H9 (cell line): ENCODE measurements around the gene RSAD1. TPM values are rescaled to one million over a fixed set of nuclear protein-coding genes. Genes with fewer than 3 reads are reported as not detected.

Experiments
- DNase-seq: peaks from one replicate; pipeline ENCODE4 v3.0.0-alpha.2; 2017
- H2AFZ ChIP-seq: one replicate; pipeline ENCODE4 v1.6.1; 2013; ENCODE audit warnings: mild to moderate bottlenecking, low read length, control low read depth, moderate library complexity
- H2AK5ac ChIP-seq: 2 replicates; pipeline ENCODE4 v1.6.1; 2013; ENCODE audit warnings: low read length, control low read depth, mixed read lengths; ENCODE audit not compliant: insufficient read length
- H2BK120ac ChIP-seq: one replicate; pipeline ENCODE4 v1.6.1; 2013; ENCODE audit warnings: low read depth, mild to moderate bottlenecking, low read length, control low read depth, inconsistent platforms; ENCODE audit not compliant: poor library complexity, severe bottlenecking
- H2BK12ac ChIP-seq: 2 replicates; pipeline ENCODE4 v1.6.1; 2013; ENCODE audit warnings: low read length, control low read depth, mixed read lengths, low read depth; ENCODE audit not compliant: insufficient read length
- H2BK15ac ChIP-seq: 2 replicates; pipeline ENCODE4 v1.6.1; 2013; ENCODE audit warnings: low read depth, low read length, control low read depth
- H2BK20ac ChIP-seq: one replicate; pipeline ENCODE4 v1.6.1; 2013; ENCODE audit warnings: low read depth, mild to moderate bottlenecking, low read length, control low read depth, inconsistent platforms; ENCODE audit not compliant: poor library complexity, severe bottlenecking
- H2BK5ac ChIP-seq: 2 replicates; pipeline ENCODE4 v1.6.1; 2013; ENCODE audit warnings: low read length, control low read depth, mixed read lengths; ENCODE audit not compliant: insufficient read length
- H3K14ac ChIP-seq: 2 replicates; pipeline ENCODE4 v1.6.1; 2013; ENCODE audit warnings: low read length, control low read depth; ENCODE audit not compliant: insufficient read depth
- H3K18ac ChIP-seq: 2 replicates; pipeline ENCODE4 v1.6.1; 2013; ENCODE audit warnings: low read depth, mild to moderate bottlenecking, mixed read lengths, low read length, control low read depth; ENCODE audit not compliant: insufficient read length
- H3K23ac ChIP-seq: 2 replicates; pipeline ENCODE4 v1.6.1; 2013; ENCODE audit warnings: low read length, control low read depth, mixed read lengths, low read depth; ENCODE audit not compliant: insufficient read length
- H3K23me2 ChIP-seq: 2 replicates; pipeline ENCODE4 v1.6.1; 2013; ENCODE audit warnings: low read depth, mild to moderate bottlenecking, mixed read lengths, low read length, control low read depth; ENCODE audit not compliant: insufficient read length, poor library complexity, severe bottlenecking
- H3K27ac ChIP-seq: 2 replicates; pipeline ENCODE4 v1.5.1; 2013; ENCODE audit warnings: low read length, control low read depth, mixed read lengths, low read depth; ENCODE audit not compliant: insufficient read length
- H3K27me3 ChIP-seq: 2 replicates; pipeline ENCODE4 v1.6.1; 2013; ENCODE audit warnings: low read length, control low read depth, inconsistent platforms; ENCODE audit not compliant: insufficient read depth
- H3K4ac ChIP-seq: 2 replicates; pipeline ENCODE4 v1.6.1; 2013; ENCODE audit warnings: low read depth, mild to moderate bottlenecking, control low read depth, inconsistent platforms, low read length, moderate library complexity
- H3K4me1 ChIP-seq: 2 replicates; pipeline ENCODE4 v1.6.1; 2013; ENCODE audit warnings: low read length, control low read depth, inconsistent platforms; ENCODE audit not compliant: insufficient read depth
- H3K4me2 ChIP-seq: 2 replicates; pipeline ENCODE4 v1.6.1; 2013; ENCODE audit warnings: low read length, control low read depth, mixed read lengths; ENCODE audit not compliant: insufficient read length, insufficient read depth
- H3K56ac ChIP-seq: 2 replicates; pipeline ENCODE4 v1.6.1; 2013; ENCODE audit warnings: low read depth, mild to moderate bottlenecking, mixed read lengths, low read length, control low read depth; ENCODE audit not compliant: insufficient read length
- H3K79me1 ChIP-seq: 2 replicates; pipeline ENCODE4 v1.6.1; 2013; ENCODE audit warnings: low read depth, mild to moderate bottlenecking, moderate library complexity, low read length, control low read depth, inconsistent platforms; ENCODE audit not compliant: insufficient read depth, poor library complexity, severe bottlenecking
- H3K79me2 ChIP-seq: 2 replicates; pipeline ENCODE4 v1.6.1; 2013; ENCODE audit warnings: low read length, control low read depth, inconsistent platforms; ENCODE audit not compliant: insufficient read depth
- H3K9ac ChIP-seq: 2 replicates; pipeline ENCODE4 v1.6.1; 2013; ENCODE audit warnings: low read length, control low read depth, mixed read lengths; ENCODE audit not compliant: insufficient read length; ENCODE audit errors: extremely low read depth
- H3K9me3 ChIP-seq: one replicate; pipeline ENCODE4 v1.6.1; 2013; ENCODE audit warnings: low read depth, low read length, inconsistent platforms; ENCODE audit not compliant: control insufficient read depth
- H3T11ph ChIP-seq: one replicate; pipeline ENCODE4 v1.6.1; 2013; ENCODE audit warnings: mild to moderate bottlenecking, low read length, control low read depth, inconsistent platforms
- H4K20me1 ChIP-seq: one replicate; pipeline ENCODE4 v1.6.1; 2013; ENCODE audit not compliant: control insufficient read depth, insufficient read length, insufficient read depth
- H4K5ac ChIP-seq: 2 replicates; pipeline ENCODE4 v1.6.1; 2013; ENCODE audit warnings: low read depth, mild to moderate bottlenecking, mixed read lengths, low read length, control low read depth; ENCODE audit not compliant: insufficient read length
- H4K8ac ChIP-seq: replicated peaks from 2 replicates; pipeline ENCODE4 v1.6.1; 2013; ENCODE audit warnings: low read length, control low read depth, mixed read lengths, low read depth; ENCODE audit not compliant: insufficient read length
- H4K91ac ChIP-seq: 2 replicates; pipeline ENCODE4 v1.6.1; 2013; ENCODE audit warnings: low read depth, mild to moderate bottlenecking, moderate library complexity, mixed read lengths, low read length, control low read depth; ENCODE audit not compliant: insufficient read length
- H3K27ac Mint-ChIP-seq, 3 experiments: 2 replicates in 2 of 3; 3 replicates in 1 of 3; pipeline ENCODE4 v1.8.0; 2020 to 2021; ENCODE audit warnings: mixed read lengths in 3 of 3, mild to moderate bottlenecking in 1 of 3, moderate library complexity in 1 of 3
- H3K27me3 Mint-ChIP-seq: 2 replicates; pipeline ENCODE4 v1.8.0; 2021; ENCODE audit warnings: low read depth, mild to moderate bottlenecking, moderate library complexity, mixed read lengths
- H3K36me3 Mint-ChIP-seq, 3 experiments: 2 replicates in 2 of 3; 3 replicates in 1 of 3; pipeline ENCODE4 v1.8.0; 2020 to 2021; ENCODE audit warnings: low read depth in 3 of 3, mixed read lengths in 3 of 3; ENCODE audit not compliant: insufficient read depth in 1 of 3
- H3K4me1 Mint-ChIP-seq, 2 experiments: 2 replicates each; pipeline ENCODE4 v1.8.0; 2020; ENCODE audit warnings: mixed read lengths in 2 of 2
- H3K4me3 Mint-ChIP-seq, 2 experiments: 2 replicates in 1 of 2; 3 replicates in 1 of 2; pipeline ENCODE4 v1.8.0; 2020 to 2021; ENCODE audit warnings: mild to moderate bottlenecking in 2 of 2, mixed read lengths in 2 of 2, moderate library complexity in 1 of 2
- H3K9me3 Mint-ChIP-seq, 2 experiments: 2 replicates in 1 of 2; 3 replicates in 1 of 2; pipeline ENCODE4 v1.8.0; 2020; ENCODE audit warnings: mild to moderate bottlenecking in 2 of 2, mixed read lengths in 2 of 2, moderate library complexity in 1 of 2
- CTCF ChIP-seq: fragments of 200-600 bp; sonication (generic); conservative IDR thresholded peaks from 3 replicates; pipeline ENCODE4 v1.8.0; 2021; ENCODE audit warnings: antibody characterized with exemption, mild to moderate bottlenecking
- WGBS: extraction: QIAGEN DNeasy Blood & Tissue Kit; methylation state at CpG from one replicate; pipeline ENCODE4 v1.1.7; 2013; ENCODE audit warnings: missing lambda C conversion rate, low lambda C conversion rate, mixed read lengths; ENCODE audit not compliant: insufficient read length; ENCODE audit errors: extremely low coverage; 5-methylcytosine and 5-hydroxymethylcytosine counted together
- total RNA-seq: library from RNA; stranded (reverse); gene quantifications from 2 replicates; pipeline ENCODE4 v1.2.1, GENCODE V29; 2021

Gene RSAD1
- total RNA-seq, 1 experiment from 2014 or later, result 27.9 TPM

GRCh38 chr17:50476545-50477315 is 1.9 kb upstream of the RSAD1 start:
- Histone ChIP-seq H3K18ac (no peak overlapping the region), H3K23me2 (no peaks in the 10 kb centered on the region), H2BK5ac (no peak overlapping the region), H4K5ac (no peak overlapping the region), H2BK15ac (no peak overlapping the region), H3K56ac (no peak overlapping the region), H4K20me1 (no peaks in the 10 kb centered on the region), H3K9ac (no peak overlapping the region), H3K4ac (no peak overlapping the region), H4K91ac (no peak overlapping the region), H3K9me3 (no peaks in the 10 kb centered on the region), H3T11ph (no peak overlapping the region), H2BK12ac (no peak overlapping the region), H2AFZ (no peak overlapping the region), H3K14ac (no peak overlapping the region), H3K4me1 (no peaks in the 10 kb centered on the region), H2BK120ac (no peak overlapping the region), H3K27ac (no peak overlapping the region), H3K4me2 (peak overlapping the region; percentile 33), H4K8ac (no peak overlapping the region), H2BK20ac (no peak overlapping the region), H3K79me2 (no peaks in the 10 kb centered on the region), H2AK5ac (no peak overlapping the region), H3K23ac (no peak overlapping the region), H3K79me1 (no peaks in the 10 kb centered on the region), H3K27me3 (no peaks in the 10 kb centered on the region; the same call in 1 of the 2 replicates)
- Mint-ChIP-seq H3K36me3 (peaks cover 0 to 5% (median 4%) of the 10 kb centered on the region in 3 experiments; a peak in 5 of 7 replicates), H3K27ac (no peak overlapping the region), H3K27me3 (peaks cover 14% of the 10 kb centered on the region), H3K9me3 (no peaks in the 10 kb centered on the region), H3K4me3 (no peak overlapping the region; a peak in 1 of 5 replicates), H3K4me1 (peaks cover 10 to 16% of the 10 kb centered on the region in 2 experiments)
- no peak for DNase-seq
- TF ChIP-seq CTCF, result no peak
- no CpG with 5 or more reads among the region's 18 CpGs for WGBS
